Measurements from ENCODE around the gene UNC79. TPM values are rescaled to one million over a fixed set of nuclear protein-coding genes. Genes with fewer than 3 reads are reported as not detected.
"Not testable (repeated sequence)": the region's sequence is repeated elsewhere in the genome, so short reads cannot be mapped to it uniquely, and the experiment has no call there.

UNC79 gene
- total RNA-seq, 2 experiments from 2014 or later: 0.02 TPM; not detected in 1

DNA sequence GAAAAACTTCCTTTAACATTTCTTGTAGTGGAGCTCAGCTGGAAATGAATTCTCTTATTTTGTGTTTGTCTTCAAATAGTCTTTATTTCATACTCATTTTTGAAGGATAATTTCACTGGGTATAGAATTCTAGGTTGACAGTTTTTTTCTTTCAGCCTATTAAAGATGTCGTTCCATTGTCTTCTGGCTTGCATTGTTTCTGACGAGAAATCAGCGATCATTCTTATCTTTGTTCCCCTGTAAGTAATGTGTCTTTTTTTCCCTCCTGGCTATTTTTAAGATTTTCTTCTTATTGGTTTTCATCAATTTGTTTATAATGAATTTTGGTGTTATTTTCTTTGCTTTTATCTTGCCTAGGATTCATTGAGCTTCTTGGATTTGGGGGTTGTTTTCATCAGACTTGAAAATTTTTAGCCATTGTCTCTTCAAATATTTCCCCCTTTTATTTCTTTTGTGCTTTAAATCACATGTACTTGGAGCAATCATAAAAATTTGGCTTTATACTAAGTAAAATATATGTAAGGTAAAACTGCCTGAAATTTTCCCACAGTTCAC is 89.4 kb downstream of the UNC79 start:
- CTCF ChIA-PET: no interaction called here
- Mint-ChIP-seq H3K36me3 (peaks cover 7% of the 10 kb centered on the region), H3K27me3 (peaks cover under 1% of the 10 kb centered on the region), H3K4me1 (no peaks in the 10 kb centered on the region), H3K27ac (no peak overlapping the region), H3K4me3 (no peak overlapping the region), H3K9me3 (ENCODE audit: low read depth) (peaks cover 15% of the 10 kb centered on the region)
- ATAC-seq (no peak), DNase-seq (no peak)

GRCh38 chr14:93522221-93522620 is 91.5 kb downstream of the UNC79 start:
- H3K27me3 Mint-ChIP-seq: peaks cover 9% of the 10 kb centered on the region
- H3K9me3 Mint-ChIP-seq (ENCODE audit: low read depth): peaks cover 15% of the 10 kb centered on the region
- no peak overlapping the region for H3K27ac Mint-ChIP-seq
- CTCF ChIA-PET: no interaction called here
- no peaks in the 10 kb centered on the region for H3K4me1 Mint-ChIP-seq
- H3K36me3 Mint-ChIP-seq: peaks cover 7% of the 10 kb centered on the region
- no peak for ATAC-seq
- no peak overlapping the region for H3K4me3 Mint-ChIP-seq
- DNase-seq: no peak

GRCh38 chr14:93525216-93525615 is 94.5 kb downstream of the UNC79 start:
- H3K4me1 Mint-ChIP-seq: not testable (repeated sequence)
- peaks cover 24% of the 10 kb centered on the region for H3K27me3 Mint-ChIP-seq

GRCh38 chr14:93525696-93526451 is 95.1 kb downstream of the UNC79 start:
- Mint-ChIP-seq H3K9me3 (ENCODE audit: low read depth) (peaks cover 3% of the 10 kb centered on the region), H3K4me1 (no peaks in the 10 kb centered on the region), H3K4me3 (no peak overlapping the region), H3K27ac (no peak overlapping the region), H3K36me3 (no peaks in the 10 kb centered on the region), H3K27me3 (peaks cover 24% of the 10 kb centered on the region)
- DNase-seq (no peak), ATAC-seq (no peak)
- CTCF ChIA-PET: no interaction called here

More at GRCh38 chr14:93525216-93525615, 94.5 kb downstream of the UNC79 start:
- H3K9me3 Mint-ChIP-seq (ENCODE audit: low read depth); ATAC-seq; H3K36me3 Mint-ChIP-seq; DNase-seq; H3K27ac Mint-ChIP-seq; H3K4me3 Mint-ChIP-seq; CTCF ChIA-PET: not testable (repeated sequence)

GRCh38 chr14:93527203-93527607 is 96.5 kb downstream of the UNC79 start:
- ATAC-seq (no peak), DNase-seq (no peak)
- H3K4me1 Mint-ChIP-seq: no peaks in the 10 kb centered on the region
- no peaks in the 10 kb centered on the region for H3K36me3 Mint-ChIP-seq
- CTCF ChIA-PET: no interaction called here
- peaks cover 24% of the 10 kb centered on the region for H3K27me3 Mint-ChIP-seq
- H3K4me3 Mint-ChIP-seq: no peak overlapping the region
- H3K27ac Mint-ChIP-seq: no peak overlapping the region
- H3K9me3 Mint-ChIP-seq (ENCODE audit: low read depth): peaks cover under 1% of the 10 kb centered on the region

- Mint-ChIP-seq H3K27me3 (peaks cover 24% of the 10 kb centered on the region), H3K4me1 (no peaks in the 10 kb centered on the region), H3K27ac (no peak overlapping the region), H3K9me3 (ENCODE audit: low read depth) (no peaks in the 10 kb centered on the region), H3K36me3 (no peaks in the 10 kb centered on the region), H3K4me3 (no peak overlapping the region)
- CTCF ChIA-PET: no interaction called here
- ATAC-seq: no peak
- DNase-seq: no peak
These were observed 98.3 kb downstream of the UNC79 start for GRCh38 chr14:93528884-93529558.

DNA sequence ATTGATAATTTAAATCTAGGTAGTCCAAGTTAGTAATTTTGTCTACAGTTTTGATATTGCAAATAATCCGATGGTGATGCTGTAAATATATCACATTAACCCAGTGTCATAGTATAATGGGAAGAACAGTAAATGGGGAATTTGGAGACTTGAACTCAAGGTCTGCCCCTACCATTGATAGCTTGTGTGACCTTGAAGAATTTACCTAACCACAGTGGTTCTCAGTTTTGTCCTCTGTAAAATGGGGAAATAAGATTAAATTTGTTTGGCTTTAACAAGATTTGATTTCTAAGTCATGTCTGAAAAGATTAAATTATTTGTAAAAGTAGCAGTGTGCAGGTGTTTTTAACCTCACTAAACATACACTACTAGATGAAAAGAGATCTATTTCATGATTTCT is 100.9 kb downstream of the UNC79 start:
- ATAC-seq (no peak), DNase-seq (no peak)
- Mint-ChIP-seq H3K4me1 (no peaks in the 10 kb centered on the region), H3K36me3 (no peaks in the 10 kb centered on the region), H3K4me3 (no peak overlapping the region), H3K27me3 (peaks cover 20% of the 10 kb centered on the region), H3K27ac (no peak overlapping the region), H3K9me3 (ENCODE audit: low read depth) (no peaks in the 10 kb centered on the region)
- CTCF ChIA-PET: no interaction called here

- Mint-ChIP-seq H3K9me3 (ENCODE audit: low read depth) (no peaks in the 10 kb centered on the region), H3K4me3 (no peak overlapping the region), H3K36me3 (no peaks in the 10 kb centered on the region), H3K27ac (no peak overlapping the region), H3K27me3 (peaks cover 24% of the 10 kb centered on the region), H3K4me1 (no peaks in the 10 kb centered on the region)
- CTCF ChIA-PET: no interaction called here
- DNase-seq (no peak), ATAC-seq (no peak)
These were observed 101.8 kb downstream of the UNC79 start for GRCh38 chr14:93532541-93532940.

DNA sequence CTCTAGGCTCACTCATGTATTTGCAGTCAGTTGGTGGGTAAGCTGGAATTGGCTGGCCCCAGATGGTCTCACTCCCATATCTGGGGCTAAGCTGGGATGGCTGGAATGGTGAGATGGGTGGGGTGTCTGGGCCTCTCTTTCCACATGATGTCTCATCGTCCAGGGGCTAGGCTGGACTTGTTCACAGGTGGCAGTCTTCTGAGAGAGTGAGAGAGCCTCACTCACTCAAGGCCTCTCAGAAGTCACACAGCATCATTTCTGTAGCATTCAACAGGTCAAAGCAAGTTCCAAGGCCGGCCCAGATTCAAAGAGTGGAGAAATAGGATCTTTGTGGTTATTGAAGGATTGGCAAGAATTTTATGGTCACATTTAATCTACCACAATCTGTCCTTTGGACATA is 102.7 kb downstream of the UNC79 start:
- peaks cover 18% of the 10 kb centered on the region for H3K27me3 Mint-ChIP-seq
- CTCF ChIA-PET: no interaction called here
- no peaks in the 10 kb centered on the region for H3K9me3 Mint-ChIP-seq (ENCODE audit: low read depth)
- no peak overlapping the region for H3K27ac Mint-ChIP-seq
- no peak for ATAC-seq
- no peaks in the 10 kb centered on the region for H3K36me3 Mint-ChIP-seq
- no peak overlapping the region for H3K4me3 Mint-ChIP-seq
- no peaks in the 10 kb centered on the region for H3K4me1 Mint-ChIP-seq
- no peak for DNase-seq

GRCh38 chr14:93533842-93534241 is 103.1 kb downstream of the UNC79 start:
- Mint-ChIP-seq H3K27me3 (peaks cover 18% of the 10 kb centered on the region), H3K27ac (no peak overlapping the region), H3K9me3 (ENCODE audit: low read depth) (no peaks in the 10 kb centered on the region), H3K4me1 (no peaks in the 10 kb centered on the region), H3K4me3 (no peak overlapping the region), H3K36me3 (no peaks in the 10 kb centered on the region)
- CTCF ChIA-PET: no interaction called here
- DNase-seq (no peak), ATAC-seq (no peak)

DNA sequence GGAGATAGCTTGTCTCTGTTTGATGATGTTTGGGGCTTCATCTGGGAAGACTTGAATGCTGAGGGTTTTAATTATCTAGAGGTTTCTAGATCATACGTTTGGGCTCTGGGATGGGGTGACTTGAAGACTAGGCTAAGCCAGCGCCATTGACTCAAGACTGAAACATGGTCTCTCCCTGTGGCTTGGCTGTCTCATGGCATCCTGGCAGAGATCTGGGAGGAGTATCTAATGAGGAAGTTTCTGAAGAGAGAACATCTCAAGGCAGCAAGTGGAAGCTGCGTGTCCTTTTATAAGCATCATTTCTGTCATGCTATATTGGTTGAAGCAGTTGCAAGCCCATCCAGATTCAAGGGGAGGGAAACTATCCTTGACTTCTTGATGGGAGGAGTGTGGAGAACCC is 104.8 kb downstream of the UNC79 start:
- Mint-ChIP-seq H3K4me3 (no peak overlapping the region), H3K36me3 (no peaks in the 10 kb centered on the region), H3K9me3 (ENCODE audit: low read depth) (no peaks in the 10 kb centered on the region), H3K27me3 (peaks cover 13% of the 10 kb centered on the region), H3K27ac (no peak overlapping the region), H3K4me1 (no peaks in the 10 kb centered on the region)
- DNase-seq: no peak
- no peak for ATAC-seq
- CTCF ChIA-PET: no interaction called here

DNA sequence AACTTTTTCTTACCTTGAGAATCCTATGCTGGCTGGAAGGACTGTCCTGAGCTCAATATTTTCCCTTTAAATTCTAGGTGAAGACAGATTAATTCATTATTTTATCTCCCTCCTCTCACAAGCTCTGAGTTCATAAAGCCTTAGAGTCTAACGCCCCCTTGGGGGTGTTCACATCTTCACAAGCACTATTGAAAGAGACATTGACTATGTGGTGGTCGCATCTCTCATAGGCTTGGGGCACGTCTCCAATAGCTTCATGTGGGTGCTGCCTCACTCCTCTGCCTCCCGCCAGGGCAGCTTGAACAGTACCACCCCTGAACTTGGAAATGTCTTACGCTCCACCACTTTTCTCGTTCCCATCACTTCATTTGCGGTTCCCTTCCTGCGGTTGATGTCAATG is 106.2 kb downstream of the UNC79 start:
- Mint-ChIP-seq H3K27me3 (peaks cover 19% of the 10 kb centered on the region), H3K27ac (no peak overlapping the region), H3K9me3 (ENCODE audit: low read depth) (no peaks in the 10 kb centered on the region), H3K4me1 (no peaks in the 10 kb centered on the region), H3K36me3 (no peaks in the 10 kb centered on the region), H3K4me3 (no peak overlapping the region)
- no peak for ATAC-seq
- no peak for DNase-seq
- CTCF ChIA-PET: no interaction called here

DNA sequence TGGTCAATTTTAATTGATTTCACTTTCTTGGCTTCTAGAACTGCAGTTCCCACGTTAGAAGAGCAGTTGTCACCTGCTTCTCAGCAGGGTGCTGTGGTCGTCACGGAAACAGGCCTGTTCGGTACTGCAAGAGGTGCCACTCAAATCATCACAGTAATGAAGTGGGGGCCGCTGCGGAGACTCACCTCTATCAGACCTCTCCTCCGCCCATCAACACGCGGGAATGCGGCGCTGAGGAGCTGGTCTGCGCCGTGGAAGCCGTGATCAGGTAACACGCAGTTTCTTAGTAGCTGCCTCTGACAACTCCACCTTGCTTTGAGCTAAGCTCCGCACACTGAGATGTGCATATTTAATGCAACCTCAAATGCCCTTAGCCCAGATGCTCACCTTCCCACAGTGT is 107.2 kb downstream of the UNC79 start:
- Mint-ChIP-seq H3K4me1 (no peaks in the 10 kb centered on the region), H3K9me3 (ENCODE audit: low read depth) (no peaks in the 10 kb centered on the region), H3K27ac (no peak overlapping the region), H3K27me3 (peaks cover 19% of the 10 kb centered on the region), H3K4me3 (no peak overlapping the region), H3K36me3 (no peaks in the 10 kb centered on the region)
- ATAC-seq (no peak), DNase-seq (no peak)
- CTCF ChIA-PET: no interaction called here

DNA sequence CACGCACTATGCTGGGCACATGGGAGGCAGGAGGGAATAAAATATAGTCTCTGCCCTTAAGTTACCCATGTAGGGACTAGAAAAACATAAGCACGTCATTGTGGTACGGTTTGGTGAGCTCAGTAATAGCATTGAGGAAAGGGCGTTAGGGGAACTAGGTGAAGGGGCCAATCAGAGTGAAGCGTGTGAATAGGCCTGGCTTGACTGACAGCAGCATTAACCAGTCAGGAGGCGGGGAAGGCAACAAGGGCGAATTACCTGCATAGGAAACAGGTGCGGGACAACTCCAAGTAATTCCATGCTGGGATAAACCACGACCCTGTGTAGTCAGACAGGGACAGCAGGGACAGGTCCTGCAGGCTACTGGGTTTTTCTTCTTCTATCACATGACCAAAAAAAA is 107.7 kb downstream of the UNC79 start:
- CTCF ChIA-PET: no interaction called here
- no peaks in the 10 kb centered on the region for H3K4me1 Mint-ChIP-seq
- no peaks in the 10 kb centered on the region for H3K36me3 Mint-ChIP-seq
- no peaks in the 10 kb centered on the region for H3K9me3 Mint-ChIP-seq (ENCODE audit: low read depth)
- H3K27ac Mint-ChIP-seq: no peak overlapping the region
- peaks cover 19% of the 10 kb centered on the region for H3K27me3 Mint-ChIP-seq
- ATAC-seq (no peak), DNase-seq (no peak)
- no peak overlapping the region for H3K4me3 Mint-ChIP-seq

All from activated CD8-positive, alpha-beta memory T cell treated with anti-CD3 and anti-CD28 coated beads, Interleukin-2, amount 10 ng/mL, durations not matched to agents 7 days and 5 days (primary cell).